GM12878 (cell line): ENCODE measurements around the gene DUT. TPM values are rescaled to one million over a fixed set of nuclear protein-coding genes. Genes with fewer than 3 reads are reported as not detected.

Source experiments
- ATAC-seq: fragments of 200-7000 bp; cut with Tn5 transposase; 3 replicates; pipeline ENCODE4 v1.9.1; 2020; ENCODE audit warnings: mild to moderate bottlenecking, moderate library complexity
- BruUV-seq: library from RNA; stranded (reverse); fragments of 400-500 nt; replicated peaks from 2 replicates; lab custom pipeline; 2021; lab: Mats Ljungman, UMichigan
- CTCF ChIA-PET: fragments of 300-600 bp; sonication (Branson Sonifier 250); formaldehyde crosslinking; extraction: SDS; loops from one replicate; lab custom pipeline; 2021; ENCODE audit warnings: inconsistent platforms; lab: Yijun Ruan, JAX
- POLR2A ChIA-PET: fragments of 350-600 bp; formaldehyde crosslinking; extraction: SDS; loops from one replicate; lab custom pipeline; 2021; ENCODE audit warnings: inconsistent platforms; lab: Charles Lee
- RAD21 ChIA-PET: fragments of 300-600 bp; sonication (Branson Sonifier 250); formaldehyde crosslinking; loops from one replicate; lab custom pipeline; 2023; ENCODE audit warnings: antibody characterized with exemption; ENCODE audit not compliant: unreplicated experiment; lab: Charles Lee
- SMC1A ChIA-PET: fragments of 300-600 bp; sonication (Branson Sonifier 250); formaldehyde crosslinking; loops from one replicate; lab custom pipeline; 2023; ENCODE audit not compliant: unreplicated experiment, uncharacterized antibody; lab: Charles Lee
- DNase-seq: peaks from one replicate; pipeline ENCODE4 v3.0.0-alpha.2; 2011; ENCODE audit warnings: low read depth, low spot score
- FAIRE-seq: peaks from 3 replicates; lab custom pipeline; 2011; peaks lifted over from hg19 to GRCh38; lab: Jason Lieb, UNC
- H2AFZ ChIP-seq: 2 replicates; pipeline ENCODE4 v1.6.0; 2011; ENCODE audit warnings: low read depth, low read length, control low read depth; ENCODE audit not compliant: control insufficient read depth
- H3K27ac ChIP-seq: 2 replicates; pipeline ENCODE4 v1.5.1; 2011; ENCODE audit warnings: control low read depth; ENCODE audit not compliant: control insufficient read depth, insufficient read depth
- H3K27me3 ChIP-seq, 2 experiments: replicated peaks in 1 of 2; 2 replicates each; pipeline versions ENCODE4 v1.6.0 to v1.6.1; 2011; ENCODE audit warnings: low read length in 1 of 2; ENCODE audit not compliant: control insufficient read depth in 2 of 2, insufficient read depth in 2 of 2
- H3K36me3 ChIP-seq, 2 experiments: 2 replicates each; pipeline ENCODE4 v1.5.1; 2011; ENCODE audit warnings: low read length in 1 of 2; ENCODE audit not compliant: control insufficient read depth in 2 of 2, insufficient read depth in 2 of 2
- H3K4me1 ChIP-seq: 2 replicates; pipeline ENCODE4 v1.6.1; 2011; ENCODE audit warnings: mild to moderate bottlenecking, low read length, moderate library complexity, mixed read lengths; ENCODE audit not compliant: control insufficient read depth, insufficient read depth
- H3K4me2 ChIP-seq: 2 replicates; pipeline ENCODE4 v1.6.0; 2011; ENCODE audit warnings: control low read depth; ENCODE audit not compliant: control insufficient read depth, insufficient read depth
- H3K4me3 ChIP-seq: fragments of 200-600 bp; sonication (generic); 2 replicates; pipeline ENCODE4 v1.5.1; 2016
- H3K79me2 ChIP-seq: 2 replicates; pipeline ENCODE4 v1.6.0; 2011; ENCODE audit warnings: low read length; ENCODE audit not compliant: control insufficient read depth, insufficient read depth
- H3K9ac ChIP-seq: 2 replicates; pipeline ENCODE4 v1.8.0; 2011; ENCODE audit warnings: low read length, control low read depth, mixed read lengths; ENCODE audit not compliant: control insufficient read depth, insufficient read depth
- H3K9me3 ChIP-seq: replicated peaks from 3 replicates; pipeline ENCODE4 v1.5.1; 2011; ENCODE audit warnings: mild to moderate bottlenecking, low read length; ENCODE audit not compliant: control insufficient read depth, insufficient read depth
- H4K20me1 ChIP-seq: 2 replicates; pipeline ENCODE4 v1.6.0; 2011; ENCODE audit not compliant: control insufficient read depth, insufficient read depth
- CBX3 ChIP-seq: fragments of 200-600 bp; sonication (generic); IDR thresholded peaks from 2 replicates; pipeline ENCODE4 v1.6.1; 2016; ENCODE audit warnings: low read depth, borderline replicate concordance
- CEBPZ ChIP-seq: fragments of 150-350 bp; IDR thresholded peaks from 2 replicates; pipeline ENCODE4 v1.6.1; 2016; ENCODE audit warnings: low read depth, low read length
- IKZF1 ChIP-seq: fragments of 450-650 bp; conservative IDR thresholded peaks from 2 replicates; pipeline ENCODE4 v1.6.1; 2017; ENCODE audit warnings: antibody characterized with exemption, mild to moderate bottlenecking
- MTA3 ChIP-seq: IDR thresholded peaks from 2 replicates; pipeline ENCODE4 v1.6.1; 2012; ENCODE audit warnings: low read length, inconsistent platforms, borderline replicate concordance
- TCF12 ChIP-seq: IDR thresholded peaks from 2 replicates; pipeline ENCODE4 v1.6.1; 2011; ENCODE audit warnings: low read depth, mild to moderate bottlenecking, low read length
- WGBS: methylation state at CpG from one replicate; pipeline ENCODE4 v1.1.6; 2016; ENCODE audit warnings: low lambda C conversion rate; ENCODE audit not compliant: insufficient replicate concordance, insufficient coverage; ENCODE audit errors: missing lambda C conversion rate; 5-methylcytosine and 5-hydroxymethylcytosine counted together
- in situ Hi-C: fragments of 300-500 bp; cut with MboI; formaldehyde crosslinking; loops from 9 replicates; pipeline ENCODE4 v1.14.3; 2018; ENCODE audit warnings: mixed read lengths
- intact Hi-C: fragments of 100-400 bp; cut with micrococcal nuclease; formaldehyde crosslinking; loops from one replicate; pipeline ENCODE4 v1.14.2; 2022; ENCODE audit not compliant: unreplicated experiment
- polyA plus RNA-seq, 11 experiments: library from polyadenylated mRNA; depleted of rRNA in 4 of 11; unstranded in 6 of 11; stranded (reverse) in 5 of 11; fragments of >200 nt; fragmentation: Nextera tagmentation in 4 of 11; fragmentation: Illumina TruSeq in 1 of 11; extraction: Ambion mirVana in 4 of 11; extraction: Trizol in 1 of 11; gene quantifications; 1 replicate in 1 of 11; 2 replicates in 10 of 11; pipeline versions ENCODE4 v1.2.1 to v1.2.3, GENCODE V29; 2011 to 2016; ENCODE audit warnings: inconsistent platforms in 2 of 11, missing spikeins in 2 of 11, low read depth in 1 of 11
- total RNA-seq, 4 experiments: library from RNA; depleted of rRNA in 3 of 4; stranded (reverse); fragments of >200 nt in 3 of 4; fragmentation: Illumina TruSeq in 1 of 4; extraction: Trizol in 1 of 4; gene quantifications; 2 replicates each; pipeline versions ENCODE4 v1.2.1 to v1.2.3, GENCODE V29; 2013 to 2021

Gene DUT
- total and polyA plus RNA-seq, 10 of the 15 experiments (the other 5 are each of a cell fraction or from before 2014, with no cell fraction given) = 20.1 to 452 (median 149) TPM

GRCh38 chr15:48307586-48307985 is 23.6 kb upstream of the DUT start:
- WGBS = 49% methylated on average over 8 of the region's 8 CpGs
- Histone ChIP-seq H3K9me3 (no peaks in the 10 kb centered on the region), H3K4me3 (no peak overlapping the region), H3K27ac (no peak overlapping the region), H3K36me3 (no peaks in the 10 kb centered on the region), H3K4me2 (no peak overlapping the region), H4K20me1 (no peaks in the 10 kb centered on the region), H3K9ac (no peak overlapping the region), H3K79me2 (no peaks in the 10 kb centered on the region), H2AFZ (no peak overlapping the region), H3K27me3 (no peaks in the 10 kb centered on the region), H3K4me1 (no peaks in the 10 kb centered on the region)
- SMC1A ChIA-PET = no interaction called here
- CTCF ChIA-PET = interaction anchor here (1.0 kb wide), 1 partner anchor 11 kb away, joined by 3 read pairs; no protein-coding TSS in a partner anchor
- FAIRE-seq (no peak), ATAC-seq (no peak), DNase-seq (no peak)
- no TSS peak for BruUV-seq
- in situ Hi-C loops (no loop called here), intact Hi-C loops (no loop called here)
- POLR2A ChIA-PET = interaction anchor here (0.7 kb wide), 1 partner anchor 12 kb away, joined by 7 read pairs; no protein-coding TSS in a partner anchor
- RAD21 ChIA-PET = no interaction called here
- TF ChIP-seq CEBPZ (no peak), MTA3 (no peak), TCF12 (no peak), IKZF1 (no peak), CBX3 (no peak)
